Measurements from ENCODE around the gene RPL31.
"Not testable (repeated sequence)": the region's sequence is repeated elsewhere in the genome, so short reads cannot be mapped to it uniquely, and the experiment has no call there.

RPL31 gene

DNA sequence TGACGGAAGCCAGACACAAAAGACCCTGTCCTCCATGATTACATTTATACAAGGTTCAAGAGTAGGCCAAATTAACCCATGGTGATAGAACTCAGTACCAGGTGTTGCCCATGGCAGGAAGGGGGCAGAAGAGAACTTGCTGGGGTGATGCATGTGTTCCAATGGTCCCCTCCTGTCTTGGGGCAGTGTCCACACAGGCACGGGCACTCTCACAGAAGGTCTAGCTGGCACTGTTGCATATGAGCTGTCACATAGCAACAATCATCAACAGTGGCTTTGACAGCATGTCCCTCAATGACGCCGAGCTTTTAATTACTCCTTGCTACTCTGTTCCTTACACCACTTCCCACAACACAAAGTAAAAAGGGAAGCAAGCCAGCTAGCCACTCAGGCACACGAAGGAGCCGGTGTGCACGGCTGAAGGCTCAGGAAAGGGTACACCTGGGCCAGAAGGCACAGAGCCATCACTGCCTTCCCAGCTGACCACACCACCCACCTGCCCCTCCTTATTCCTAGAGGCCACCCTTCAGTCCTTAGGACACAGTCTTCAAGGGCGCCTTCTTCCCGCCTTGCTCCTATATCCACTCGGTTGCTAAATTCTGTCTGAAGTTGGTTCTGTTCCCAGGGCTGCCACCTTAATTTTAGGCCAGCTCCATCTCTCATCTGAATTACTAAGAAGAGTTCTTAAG lies 28.9 kb downstream of the RPL31 start:
- DNase-seq = no peak

DNA sequence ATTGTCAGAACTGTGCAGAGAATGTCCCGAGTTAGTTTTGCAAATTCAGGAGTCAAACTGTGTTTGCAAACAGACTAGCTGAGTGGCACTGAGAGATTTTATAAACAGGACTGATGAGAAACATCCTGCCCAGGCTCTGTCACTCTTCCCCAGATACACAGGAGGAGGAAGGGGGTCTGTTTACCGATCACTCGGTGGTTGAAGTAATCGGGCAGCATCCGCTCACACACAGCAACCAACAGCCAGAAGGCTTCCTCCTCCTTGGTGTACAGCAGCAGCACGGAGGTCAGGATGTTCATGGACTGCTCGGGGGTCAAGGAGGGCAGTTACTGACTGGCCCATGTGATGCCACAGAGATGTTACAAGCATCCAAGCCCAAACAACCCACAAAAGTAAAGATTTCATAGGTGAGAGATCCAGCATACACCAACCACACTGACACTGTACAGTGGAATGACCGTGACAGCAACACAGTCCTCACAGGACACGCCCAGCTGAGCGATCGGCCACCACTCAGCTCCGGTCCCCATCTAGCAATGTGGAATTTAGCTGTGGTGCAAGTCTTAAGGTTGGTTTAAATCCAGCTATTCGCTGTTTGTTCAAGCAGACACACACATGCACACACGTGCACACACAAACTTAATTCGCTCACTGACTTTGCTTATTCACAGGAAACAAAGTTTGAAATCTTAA lies 30.1 kb downstream of the RPL31 start:
- no peak for DNase-seq

DNA sequence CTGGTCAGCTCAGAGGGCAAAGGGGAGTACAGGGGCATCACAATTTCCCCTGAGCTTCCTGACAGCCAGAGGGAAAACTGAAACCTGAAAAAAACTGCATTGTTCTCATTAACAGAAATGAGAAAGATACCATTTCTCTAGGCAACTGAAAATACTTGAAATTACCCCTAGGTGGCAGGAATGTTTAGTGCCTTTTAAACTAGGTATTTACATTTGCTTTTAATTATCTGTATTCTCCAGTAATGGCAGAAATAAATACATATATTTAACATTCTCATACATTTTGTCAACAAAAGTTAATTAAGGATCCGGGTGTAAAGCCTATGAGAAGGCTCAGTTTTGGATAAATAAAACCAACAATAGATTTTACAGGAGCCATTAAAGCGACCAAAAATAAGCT lies 34.5 kb downstream of the RPL31 start:
- no peak for DNase-seq

DNA sequence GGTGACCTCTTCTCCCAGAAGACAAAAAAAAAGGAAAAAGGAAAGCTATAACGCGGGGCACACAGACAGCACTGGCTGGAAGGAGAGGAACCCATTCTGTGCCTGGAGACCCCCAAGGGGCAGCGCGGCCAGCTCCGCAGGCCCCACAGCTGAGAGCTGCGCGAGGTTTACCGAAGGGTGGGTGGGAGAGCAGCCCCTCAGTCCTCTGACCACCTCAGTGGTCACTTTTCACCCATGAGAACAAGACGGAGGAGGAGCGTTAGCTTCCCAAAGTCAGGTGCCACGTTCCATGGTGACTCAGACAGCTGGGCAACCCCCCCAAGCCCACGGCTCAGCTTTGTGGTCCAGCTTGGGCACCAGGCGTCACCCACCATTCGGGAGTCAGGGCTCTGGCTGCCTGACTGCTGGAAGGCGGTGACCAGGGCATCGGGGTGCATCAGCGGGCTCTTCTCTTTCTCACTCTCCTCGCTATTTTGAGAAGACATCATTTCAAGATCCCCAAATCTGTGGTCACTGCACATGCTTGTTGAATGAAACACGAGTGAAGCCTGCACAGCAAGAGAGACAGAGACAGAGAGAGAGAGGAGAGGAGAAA lies 35.2 kb downstream of the RPL31 start:
- no peak for DNase-seq

DNA sequence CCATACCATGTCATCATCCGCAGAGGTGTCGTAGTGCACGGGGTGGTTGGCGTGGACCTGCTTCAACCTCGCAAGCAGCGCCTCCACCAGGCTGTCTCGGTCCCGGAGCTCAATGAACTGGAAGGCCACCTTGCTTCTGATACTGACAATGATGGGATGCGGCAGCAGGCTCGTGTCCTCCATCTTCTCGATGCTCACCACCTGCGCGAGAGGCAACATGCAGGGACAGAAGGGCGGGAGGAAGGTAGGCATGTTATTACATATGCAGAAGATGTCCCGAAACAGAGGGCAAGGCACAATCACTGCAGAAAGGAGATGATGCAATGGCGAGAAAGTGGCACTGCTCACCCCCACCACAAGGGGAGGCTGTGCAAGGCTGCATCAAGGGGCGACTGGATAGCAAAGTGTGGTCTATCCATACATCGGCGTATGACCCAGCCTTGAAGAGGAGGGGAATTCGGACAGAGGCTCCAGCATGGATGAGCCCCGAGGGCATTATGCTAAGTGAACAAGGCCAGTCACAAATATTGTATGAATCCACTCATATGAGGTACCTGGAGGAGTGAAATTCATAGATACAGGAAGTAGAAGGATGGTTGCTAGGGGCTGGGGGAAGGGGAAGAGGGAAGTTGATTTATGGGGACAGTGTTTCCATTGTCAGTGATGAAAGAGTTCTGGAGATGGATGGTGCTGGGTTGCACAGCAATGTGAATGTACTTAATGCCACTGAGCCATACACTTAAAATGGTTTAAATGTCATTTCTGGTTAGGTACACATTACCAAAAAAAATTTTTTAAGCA lies 36.6 kb downstream of the RPL31 start:
- DNase-seq = no peak

DNA sequence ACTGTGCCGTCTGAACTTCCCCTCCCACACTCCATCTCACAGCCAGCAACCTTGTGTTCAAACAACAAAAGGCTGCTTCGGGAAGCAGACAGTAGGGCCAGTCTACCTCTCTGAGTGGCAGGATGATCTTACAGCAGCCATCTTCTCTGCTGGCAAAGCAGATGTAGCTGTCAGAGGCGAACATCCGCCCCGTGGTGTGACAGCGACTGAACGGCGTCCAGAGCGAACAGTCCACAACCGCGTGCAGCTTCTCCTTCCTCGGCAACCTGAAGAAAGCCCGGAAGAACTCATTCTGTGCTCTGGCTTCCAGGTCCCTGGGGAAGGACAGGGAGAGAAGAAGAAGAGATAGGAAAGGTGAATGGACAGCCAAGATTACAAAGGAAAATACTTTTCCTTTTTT lies 38.0 kb downstream of the RPL31 start:
- no peak for DNase-seq

DNA sequence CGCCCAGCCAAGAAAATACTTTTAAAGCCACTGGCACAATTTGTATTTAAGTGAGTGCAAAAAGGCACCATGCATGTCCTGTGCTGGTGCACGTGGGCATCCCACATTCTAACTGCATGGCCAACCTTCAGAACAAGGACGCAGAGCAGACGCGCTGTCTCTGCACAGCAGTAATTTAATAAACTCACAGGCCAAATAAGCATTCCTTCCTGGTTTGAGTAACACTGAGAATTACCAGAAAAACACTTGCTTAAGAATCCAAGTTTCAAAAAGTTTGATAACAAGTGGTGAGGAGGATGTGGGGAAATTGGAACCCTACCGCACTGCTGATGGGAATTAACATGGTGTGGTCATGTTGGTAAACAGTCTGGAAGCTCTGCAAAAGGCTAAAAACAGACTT lies 38.7 kb downstream of the RPL31 start:
- DNase-seq = no peak

DNA sequence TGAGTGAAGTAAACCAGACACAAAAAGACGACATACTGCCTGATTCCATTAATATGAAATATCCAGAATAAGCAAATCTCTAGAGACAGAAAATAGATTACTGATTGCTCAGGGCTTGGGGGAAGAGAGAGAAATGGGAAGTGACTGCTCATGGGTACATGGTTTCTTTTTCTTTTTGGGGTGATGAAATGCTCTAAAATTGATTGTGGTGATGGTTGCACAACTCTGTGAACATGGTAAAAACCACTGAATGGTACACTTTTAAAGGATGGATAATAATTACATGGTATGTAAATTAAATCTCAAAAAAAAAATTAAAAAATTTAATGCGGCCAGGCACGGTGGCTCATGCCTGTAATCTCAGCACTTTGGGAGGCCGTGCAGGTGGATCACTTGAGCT lies 39.3 kb downstream of the RPL31 start:
- DNase-seq = no peak

DNA sequence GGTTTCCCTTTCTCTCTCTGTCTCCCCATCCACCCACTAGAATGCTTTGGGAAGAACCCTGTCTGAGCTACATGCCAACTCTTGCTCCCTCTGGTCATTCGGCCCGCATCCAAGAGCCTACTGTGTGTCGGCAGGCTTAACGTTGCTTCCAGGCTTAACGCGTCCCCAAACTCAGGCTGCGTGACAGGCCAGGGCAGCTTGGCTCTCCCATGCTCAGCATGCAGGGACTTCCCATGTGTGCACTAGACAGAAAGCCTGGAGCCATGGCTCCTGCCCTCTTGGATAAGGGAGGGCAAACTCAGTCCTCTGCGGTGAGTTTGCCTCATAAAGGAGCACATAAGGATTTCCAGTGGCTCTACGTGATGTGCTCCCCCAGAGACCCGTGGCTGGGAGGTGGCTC lies 43.2 kb downstream of the RPL31 start:
- DNase-seq = no peak

DNA sequence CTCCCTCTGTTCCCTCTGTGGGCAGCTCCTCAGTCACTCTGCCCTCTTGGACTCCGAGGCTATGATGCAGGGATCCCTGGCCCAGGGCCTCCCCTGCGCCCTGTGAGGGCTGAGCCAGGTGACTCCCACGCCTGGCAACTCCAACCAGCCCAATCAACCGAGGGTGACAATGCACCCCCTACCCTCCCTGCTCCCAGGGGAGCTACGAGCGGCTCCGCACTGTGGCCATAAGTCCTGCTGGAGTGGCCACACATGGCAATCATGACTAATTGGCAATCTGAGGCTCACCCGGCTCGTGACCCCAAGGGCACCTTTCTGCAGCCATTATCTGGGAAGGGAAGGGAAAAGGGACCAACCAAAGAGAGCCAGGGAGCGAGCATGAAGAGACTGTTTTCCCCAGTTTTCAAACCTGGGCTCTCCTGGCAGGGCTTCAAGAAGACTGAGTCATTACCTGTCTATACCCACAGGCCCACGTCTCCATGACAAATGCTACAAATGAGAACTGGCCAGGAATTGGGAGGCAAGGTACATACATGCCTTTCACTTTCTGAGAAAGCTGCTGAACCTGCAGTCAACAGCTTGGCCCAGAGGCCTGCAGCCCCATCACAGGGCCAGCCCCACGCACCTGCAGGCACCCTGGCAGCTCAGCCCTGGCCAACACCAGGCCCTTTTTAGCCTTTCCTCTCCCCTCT lies 45.1 kb downstream of the RPL31 start:
- DNase-seq = no peak

DNA sequence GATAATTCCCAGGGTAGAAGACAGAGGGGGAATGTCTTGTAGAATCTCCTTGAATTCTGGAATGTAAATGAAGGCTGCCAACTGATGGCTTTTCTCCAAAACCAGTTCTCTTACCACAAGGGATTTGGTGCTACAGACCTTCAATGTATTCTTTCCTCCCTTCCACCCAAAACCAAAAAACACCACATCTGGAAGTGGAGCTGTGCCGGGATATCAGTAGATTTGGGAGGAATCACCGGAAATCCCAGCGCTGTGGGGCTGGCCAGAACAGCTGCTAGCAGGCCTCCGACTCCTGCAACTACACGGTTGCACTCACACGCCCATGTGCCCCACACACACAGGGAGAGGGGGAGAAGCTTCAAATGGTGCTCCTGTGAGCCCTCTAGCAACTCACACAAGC lies 45.7 kb downstream of the RPL31 start:
- DNase-seq = no peak

DNA sequence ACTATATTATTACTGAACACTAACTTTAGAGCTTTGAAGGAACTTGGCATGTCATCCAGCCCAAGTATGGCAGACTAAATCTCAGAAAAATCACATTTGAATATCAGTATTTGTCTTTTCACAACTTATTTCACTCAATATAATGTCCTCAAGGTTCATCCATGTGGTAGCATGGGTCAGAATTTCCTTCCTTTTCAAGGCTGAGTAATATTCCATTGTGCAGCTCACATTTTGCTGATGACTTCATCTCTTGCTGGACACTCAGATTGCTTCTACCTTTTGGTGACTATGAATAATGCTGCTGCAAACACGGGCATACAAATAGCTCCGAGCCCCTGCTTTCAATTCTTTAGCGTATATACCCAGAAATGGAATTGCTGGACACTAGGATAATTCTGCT lies 46.7 kb downstream of the RPL31 start:
- DNase-seq = no peak

DNA sequence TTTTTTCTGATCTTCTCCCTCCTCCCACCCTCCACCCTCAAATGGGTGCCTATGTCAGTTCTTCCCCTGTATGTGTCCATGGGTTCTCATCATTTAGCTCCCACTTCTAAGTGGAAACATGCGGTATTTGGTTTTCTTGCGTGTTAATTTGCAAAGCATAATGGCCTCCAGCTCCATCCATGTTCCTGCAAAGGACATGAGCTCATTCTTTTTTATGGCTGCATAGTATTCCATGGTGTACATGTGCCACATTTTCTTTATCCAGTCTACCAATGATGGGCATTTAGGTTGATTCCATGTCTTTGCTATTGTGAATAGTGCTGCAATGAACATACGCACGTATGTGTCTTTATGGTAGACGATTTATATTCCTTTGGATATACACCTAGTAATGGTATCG lies 48.8 kb downstream of the RPL31 start:
- DNase-seq = not testable (repeated sequence)

DNA sequence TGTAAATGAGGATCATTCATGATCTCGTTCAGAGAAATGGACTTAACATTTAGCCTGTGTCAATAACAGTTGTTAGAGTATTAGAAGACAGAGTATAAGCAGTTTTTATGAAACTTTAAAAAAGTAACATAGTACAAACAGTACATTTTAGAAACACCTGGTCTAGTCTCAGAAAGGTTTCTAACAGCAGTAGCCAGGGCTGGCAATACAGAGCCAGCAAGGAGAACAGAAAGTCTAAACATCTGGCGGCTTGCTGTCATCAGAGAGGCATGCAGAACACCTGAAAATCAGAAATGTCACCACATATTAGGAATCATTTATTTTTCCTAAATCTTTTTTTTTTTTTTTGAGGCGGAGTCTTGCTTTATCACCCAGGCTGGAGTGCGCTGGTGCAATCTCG lies 50.1 kb downstream of the RPL31 start:
- DNase-seq = no peak

DNA sequence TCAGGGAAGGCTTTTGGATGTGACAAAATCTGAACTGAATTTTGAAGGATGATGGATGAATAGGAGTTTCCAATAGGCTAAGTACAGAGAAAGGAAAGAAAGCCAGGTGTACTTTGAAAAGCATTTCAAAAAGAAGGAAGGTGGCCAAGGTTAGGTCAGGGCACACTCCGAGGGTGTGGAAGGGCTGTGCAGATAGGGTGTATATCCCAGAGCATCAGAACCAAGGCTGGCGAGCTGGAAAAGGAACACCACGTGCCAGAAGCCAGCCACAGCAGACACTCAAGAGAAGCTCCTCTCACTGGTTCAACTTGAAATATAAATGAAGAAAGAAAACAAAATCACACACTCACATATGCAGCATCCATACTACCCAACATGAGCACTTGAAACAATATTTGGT lies 51.0 kb downstream of the RPL31 start:
- DNase-seq = no peak
